ENCODE results near the gene TRIM3. TPM values are rescaled to one million over a fixed set of nuclear protein-coding genes. Genes with fewer than 3 reads are reported as not detected.

TRIM3 gene
- total RNA-seq, 1 experiment from 2014 or later, result 20.3 TPM

GRCh38 chr11:6520265-6520664 lies 46.5 kb upstream of the TRIM3 start:
- POLR2A ChIA-PET (ENCODE audit: unreplicated experiment), result no interaction called here
- intact Hi-C loops (cut with micrococcal nuclease), result no loop called here
- TF ChIP-seq CTCF (conservative IDR thresholded peaks at IDR 0.05; ENCODE audit: low read depth, low read length) (no peak), EZH2 (IDR thresholded peaks at IDR 0.05; ENCODE audit: low read length, unreplicated experiment) (no peak), EZH2phosphoT487 (IDR thresholded peaks at IDR 0.05; ENCODE audit: borderline replicate concordance, low read length) (no peak)

GRCh38 chr11:6516865-6517264 lies 43.1 kb upstream of the TRIM3 start:
- no TSS peak for BruUV-seq (replicated peaks)
- ChIA-PET CTCF (no interaction called here), POLR2A (ENCODE audit: unreplicated experiment) (no interaction called here)
- intact Hi-C loops (cut with micrococcal nuclease), result no loop called here
- H3K4me2 ChIP-seq (ENCODE audit: low read length), result no peak overlapping the region
- H3K9me3 ChIP-seq (ENCODE audit: low read length), result no peaks in the 10 kb centered on the region
- TF ChIP-seq EZH2phosphoT487 (IDR thresholded peaks at IDR 0.05; ENCODE audit: borderline replicate concordance, low read length) (no peak), EZH2 (IDR thresholded peaks at IDR 0.05; ENCODE audit: low read length, unreplicated experiment) (no peak), CTCF (conservative IDR thresholded peaks at IDR 0.05; ENCODE audit: low read depth, low read length) (no peak)
- H3K9me2 ChIP-seq (replicated peaks; ENCODE audit: low read length), result no peaks in the 10 kb centered on the region
- no peaks in the 10 kb centered on the region for H4K20me1 ChIP-seq (ENCODE audit: low read length)
- H3K9ac ChIP-seq (ENCODE audit: low read length), result no peak overlapping the region
- H3K36me3 ChIP-seq (ENCODE audit: low read depth, low read length), result peaks cover 6% of the 10 kb centered on the region; the same call in 1 of the 2 replicates
- H3K4me3 ChIP-seq (ENCODE audit: low read length), result no peak overlapping the region
- H3K27ac ChIP-seq (ENCODE audit: low read length), result no peak overlapping the region
- H3K79me2 ChIP-seq (ENCODE audit: low read length), result no peaks in the 10 kb centered on the region
- ATAC-seq (no peak), DNase-seq (no peak)
- H2AFZ ChIP-seq (ENCODE audit: low read length), result no peak overlapping the region
- no peaks in the 10 kb centered on the region for H3F3A ChIP-seq (ENCODE audit: low read length, unreplicated experiment)
- no peaks in the 10 kb centered on the region for H3K4me1 ChIP-seq (ENCODE audit: insufficient read depth, low read length)
- no peaks in the 10 kb centered on the region for H3K27me3 ChIP-seq (ENCODE audit: low read length)

More at GRCh38 chr11:6520265-6520664, 46.5 kb upstream of the TRIM3 start:
- H3K36me3 ChIP-seq (ENCODE audit: low read depth, low read length), result peaks cover 6% of the 10 kb centered on the region; the same call in 1 of the 2 replicates
- DNase-seq (no peak), ATAC-seq (peak; percentile 6; the same call in 1 of the 2 replicates)
- peaks cover 9% of the 10 kb centered on the region for H3F3A ChIP-seq (ENCODE audit: low read length, unreplicated experiment)
- H4K20me1 ChIP-seq (ENCODE audit: low read length), result no peaks in the 10 kb centered on the region
- H3K27ac ChIP-seq (ENCODE audit: low read length), result no peak overlapping the region
- no peak overlapping the region for H3K9ac ChIP-seq (ENCODE audit: low read length)
- H3K79me2 ChIP-seq (ENCODE audit: low read length), result no peaks in the 10 kb centered on the region
- peaks cover 17% of the 10 kb centered on the region for H3K4me1 ChIP-seq (ENCODE audit: insufficient read depth, low read length)
- no peak overlapping the region for H3K4me3 ChIP-seq (ENCODE audit: low read length)
- H3K4me2 ChIP-seq (ENCODE audit: low read length), result no peak overlapping the region
- no peaks in the 10 kb centered on the region for H3K9me3 ChIP-seq (ENCODE audit: low read length)
- BruUV-seq (replicated peaks), result no TSS peak
- H3K9me2 ChIP-seq (replicated peaks; ENCODE audit: low read length), result no peaks in the 10 kb centered on the region
- CTCF ChIA-PET, result no interaction called here
- no peak overlapping the region for H2AFZ ChIP-seq (ENCODE audit: low read length)
- no peaks in the 10 kb centered on the region for H3K27me3 ChIP-seq (ENCODE audit: low read length)

- Histone ChIP-seq H3K27ac (ENCODE audit: low read length) (no peak overlapping the region), H3K9me3 (ENCODE audit: low read length) (no peaks in the 10 kb centered on the region), H3K27me3 (ENCODE audit: low read length) (no peaks in the 10 kb centered on the region), H3K4me1 (ENCODE audit: insufficient read depth, low read length) (no peaks in the 10 kb centered on the region), H2AFZ (ENCODE audit: low read length) (no peak overlapping the region), H3K9me2 (replicated peaks; ENCODE audit: low read length) (no peaks in the 10 kb centered on the region), H3F3A (ENCODE audit: low read length, unreplicated experiment) (no peaks in the 10 kb centered on the region), H3K4me2 (ENCODE audit: low read length) (no peak overlapping the region), H3K79me2 (ENCODE audit: low read length) (no peaks in the 10 kb centered on the region), H3K4me3 (ENCODE audit: low read length) (no peak overlapping the region), H3K36me3 (ENCODE audit: low read depth, low read length) (no peaks in the 10 kb centered on the region), H4K20me1 (ENCODE audit: low read length) (no peaks in the 10 kb centered on the region), H3K9ac (ENCODE audit: low read length) (no peak overlapping the region)
- CTCF ChIA-PET, result interaction anchor here (1.9 kb wide), 1 partner anchor 126 kb away, joined by 13 read pairs; no protein-coding TSS in a partner anchor
- peak; percentile 58 for DNase-seq
- intact Hi-C loops (cut with micrococcal nuclease), result loop anchor here (1.0 kb wide), 3 partner anchors 29 to 126 kb away; no protein-coding TSS in a partner anchor
- peak; percentile 87 for TF ChIP-seq CTCF (conservative IDR thresholded peaks at IDR 0.05; ENCODE audit: low read depth, low read length)
- TF ChIP-seq EZH2phosphoT487 (IDR thresholded peaks at IDR 0.05; ENCODE audit: borderline replicate concordance, low read length), result no peak
- BruUV-seq (replicated peaks), result no TSS peak
- POLR2A ChIA-PET (ENCODE audit: unreplicated experiment), result interaction anchor here (0.6 kb wide), 1 partner anchor 24 kb away, joined by 3 read pairs; the partner anchor contains the start of genes ARFIP2 and TIMM10B
- peak; percentile 85 for ATAC-seq
Observed at GRCh38 chr11:6505577-6506240, 32.0 kb upstream of the TRIM3 start.

All from PC-3 (cell line).